Caco-2 (cell line): ENCODE measurements around the gene ATP7B. TPM values are rescaled to one million over a fixed set of nuclear protein-coding genes. Genes with fewer than 3 reads are reported as not detected.
A peak's percentile ranks its signal among the peaks of the same experiment; 100 is the strongest.
"Not testable (repeated sequence)": the region's sequence is repeated elsewhere in the genome, so short reads cannot be mapped to it uniquely, and the experiment has no call there.

Experiments used
- BruUV-seq: library from RNA; stranded (reverse); fragments of 400-500 nt; replicated peaks from 2 replicates; lab custom pipeline; 2021; lab: Mats Ljungman, UMichigan
- CTCF ChIA-PET: fragments of 300-600 bp; sonication (Branson Sonifier 250); formaldehyde crosslinking; loops from one replicate; lab custom pipeline; 2022; ENCODE audit warnings: antibody characterized with exemption; lab: Charles Lee
- POLR2A ChIA-PET: fragments of 300-600 bp; sonication (Branson Sonifier 250); formaldehyde crosslinking; loops from one replicate; lab custom pipeline; 2022; ENCODE audit warnings: antibody characterized with exemption; lab: Charles Lee
- DNase-seq, 2 experiments: peaks; one replicate each; pipeline versions ENCODE4 v3.0.0 to v3.0.0-alpha.2; 2020 to 2022
- H3K27me3 ChIP-seq: replicated peaks from 2 replicates; pipeline ENCODE4 v1.6.0; 2011; ENCODE audit warnings: low read length; ENCODE audit not compliant: control insufficient read depth, insufficient read depth
- H3K36me3 ChIP-seq: 2 replicates; pipeline ENCODE4 v1.5.1; 2011; ENCODE audit warnings: low read length; ENCODE audit not compliant: control insufficient read depth, insufficient read depth
- H3K4me1 ChIP-seq: fragments of 250-450 bp; sonication (Bioruptor Pico); 2 replicates; pipeline ENCODE4 v1.5.1; 2020; ENCODE audit warnings: mild to moderate bottlenecking
- H3K4me3 ChIP-seq: 2 replicates; pipeline ENCODE4 v1.5.1; 2011; ENCODE audit warnings: low read depth, mild to moderate bottlenecking, control low read depth, low read length
- H3K9me3 ChIP-seq: fragments of 250-450 bp; sonication (Bioruptor Pico); 2 replicates; pipeline ENCODE4 v1.5.1; 2020; ENCODE audit warnings: mild to moderate bottlenecking, moderate library complexity
- H3K27ac Mint-ChIP-seq: one replicate; pipeline ENCODE4 v1.8.0; 2022; ENCODE audit warnings: mixed read lengths; ENCODE audit not compliant: unreplicated experiment
- H3K27me3 Mint-ChIP-seq: one replicate; pipeline ENCODE4 v1.8.0; 2022; ENCODE audit warnings: mixed read lengths; ENCODE audit not compliant: insufficient read depth, unreplicated experiment
- H3K36me3 Mint-ChIP-seq: one replicate; pipeline ENCODE4 v1.8.0; 2022; ENCODE audit warnings: mild to moderate bottlenecking, mixed read lengths; ENCODE audit not compliant: insufficient read depth, unreplicated experiment
- H3K4me1 Mint-ChIP-seq: one replicate; pipeline ENCODE4 v1.8.0; 2022; ENCODE audit warnings: low read depth, mixed read lengths; ENCODE audit not compliant: unreplicated experiment
- H3K4me3 Mint-ChIP-seq: one replicate; pipeline ENCODE4 v1.8.0; 2022; ENCODE audit warnings: mild to moderate bottlenecking, moderate library complexity, mixed read lengths; ENCODE audit not compliant: unreplicated experiment
- H3K9me3 Mint-ChIP-seq: one replicate; pipeline ENCODE4 v1.8.0; 2022; ENCODE audit warnings: mixed read lengths; ENCODE audit not compliant: unreplicated experiment
- intact Hi-C: fragments of 100-400 bp; cut with micrococcal nuclease; formaldehyde crosslinking; loops from one replicate; pipeline ENCODE4 v1.10.0; 2022; ENCODE audit not compliant: unreplicated experiment
- total RNA-seq: library from RNA; stranded (reverse); gene quantifications from 2 replicates; pipeline ENCODE4 v1.2.3, GENCODE V29; 2022
- TF ChIP-seq, protein P1 (sequence below), 2 experiments: fragments of 200-600 bp in 1 of 2; IDR thresholded peaks; 1 replicate in 1 of 2; 2 replicates in 1 of 2; pipeline versions ENCODE4 v1.5.1 to v1.8.0; 2011 to 2022; ENCODE audit warnings: antibody characterized with exemption in 1 of 2, control low read depth in 1 of 2, inconsistent platforms in 1 of 2, low read depth in 1 of 2, low read length in 1 of 2, mild to moderate bottlenecking in 1 of 2, moderate library complexity in 1 of 2; ENCODE audit not compliant: insufficient read depth in 1 of 2, severe bottlenecking in 1 of 2, unreplicated experiment in 1 of 2

ATP7B gene
- total RNA-seq, 1 experiment from 2014 or later: 50.7 TPM

DNA sequence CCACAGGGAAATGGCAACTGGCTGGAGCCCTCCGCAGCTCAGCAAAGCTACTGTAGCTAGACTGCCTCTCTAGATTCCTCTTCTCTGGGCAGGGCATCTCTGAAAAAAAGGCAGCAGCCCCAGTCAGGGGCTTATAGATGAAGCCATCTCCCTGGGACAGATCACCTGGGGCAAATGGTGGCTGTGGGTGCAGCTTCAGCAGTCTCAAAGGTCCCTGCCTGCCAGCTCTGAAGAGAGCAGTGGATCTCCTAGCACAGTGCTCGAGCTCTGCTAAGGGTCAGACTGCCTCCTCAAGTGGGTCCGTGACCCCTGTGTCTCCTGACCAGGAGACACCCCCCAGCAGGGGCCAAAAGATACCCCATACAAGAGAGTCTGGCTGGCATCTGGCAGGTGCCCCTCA is 28.0 kb downstream of the ATP7B start:
- H3K36me3 ChIP-seq, intact Hi-C loops, H3K27me3 Mint-ChIP-seq, BruUV-seq, H3K4me3 ChIP-seq, H3K27ac Mint-ChIP-seq, CTCF ChIA-PET, H3K27me3 ChIP-seq, H3K4me3 Mint-ChIP-seq, DNase-seq, POLR2A ChIA-PET: not testable (repeated sequence)
- Mint-ChIP-seq H3K9me3 (peaks cover 29% of the 10 kb centered on the region), H3K4me1 (peaks cover 28% of the 10 kb centered on the region), H3K36me3 (peaks cover 13% of the 10 kb centered on the region)
- Histone ChIP-seq H3K4me1 (peaks cover 43% of the 10 kb centered on the region), H3K9me3 (peaks cover 14% of the 10 kb centered on the region; the same call in 1 of the 2 replicates)

DNA sequence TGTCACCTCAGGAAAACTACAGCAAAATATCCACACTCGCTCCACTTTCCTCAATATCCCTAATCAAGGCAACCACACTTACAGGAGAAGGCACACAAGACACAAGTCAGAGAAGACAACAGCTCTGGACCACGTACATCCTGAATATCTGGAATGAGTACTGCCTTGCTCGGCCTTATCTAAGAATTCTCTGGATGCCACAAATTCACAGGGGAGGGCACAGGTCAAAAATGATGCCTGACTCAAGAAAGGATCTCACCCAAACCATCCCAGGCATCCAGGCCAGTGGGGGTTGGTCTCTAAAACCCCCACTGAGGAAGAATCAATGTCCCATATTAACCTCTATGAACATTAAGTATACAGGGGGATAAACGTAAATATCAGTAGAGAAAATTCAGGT is 29.9 kb downstream of the ATP7B start:
- Mint-ChIP-seq H3K4me1 (peaks cover 36% of the 10 kb centered on the region), H3K4me3 (peak overlapping the region; percentile 84), H3K36me3 (peaks cover 13% of the 10 kb centered on the region), H3K9me3 (peaks cover 21% of the 10 kb centered on the region), H3K27me3 (no peaks in the 10 kb centered on the region), H3K27ac (peak overlapping the region; percentile 68)
- peak; percentile 72 to 84 for DNase-seq
- Histone ChIP-seq H3K9me3 (peaks cover 14% of the 10 kb centered on the region; the same call in 1 of the 2 replicates), H3K27me3 (no peaks in the 10 kb centered on the region), H3K36me3 (no peaks in the 10 kb centered on the region; the same call in 1 of the 2 replicates), H3K4me1 (peaks cover 44% of the 10 kb centered on the region), H3K4me3 (no peak overlapping the region)
- BruUV-seq: no TSS peak
- ChIA-PET CTCF (interaction anchor here (1.2 to 1.5 kb wide), 2 partner anchors 17 to 46 kb away, joined by 3 read pairs; no protein-coding TSS in a partner anchor), POLR2A (no interaction called here)
- TF ChIP-seq, protein P1, sequence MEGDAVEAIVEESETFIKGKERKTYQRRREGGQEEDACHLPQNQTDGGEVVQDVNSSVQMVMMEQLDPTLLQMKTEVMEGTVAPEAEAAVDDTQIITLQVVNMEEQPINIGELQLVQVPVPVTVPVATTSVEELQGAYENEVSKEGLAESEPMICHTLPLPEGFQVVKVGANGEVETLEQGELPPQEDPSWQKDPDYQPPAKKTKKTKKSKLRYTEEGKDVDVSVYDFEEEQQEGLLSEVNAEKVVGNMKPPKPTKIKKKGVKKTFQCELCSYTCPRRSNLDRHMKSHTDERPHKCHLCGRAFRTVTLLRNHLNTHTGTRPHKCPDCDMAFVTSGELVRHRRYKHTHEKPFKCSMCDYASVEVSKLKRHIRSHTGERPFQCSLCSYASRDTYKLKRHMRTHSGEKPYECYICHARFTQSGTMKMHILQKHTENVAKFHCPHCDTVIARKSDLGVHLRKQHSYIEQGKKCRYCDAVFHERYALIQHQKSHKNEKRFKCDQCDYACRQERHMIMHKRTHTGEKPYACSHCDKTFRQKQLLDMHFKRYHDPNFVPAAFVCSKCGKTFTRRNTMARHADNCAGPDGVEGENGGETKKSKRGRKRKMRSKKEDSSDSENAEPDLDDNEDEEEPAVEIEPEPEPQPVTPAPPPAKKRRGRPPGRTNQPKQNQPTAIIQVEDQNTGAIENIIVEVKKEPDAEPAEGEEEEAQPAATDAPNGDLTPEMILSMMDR (IDR thresholded peaks at IDR 0.05; ENCODE audit: insufficient read depth in 1 of 2, low read depth in 1 of 2, low read length in 1 of 2, severe bottlenecking in 1 of 2, unreplicated experiment in 1 of 2): no peak
- intact Hi-C loops: loop anchor here (1.0 kb wide), 1 partner anchor 17 kb away; no protein-coding TSS in a partner anchor

DNA sequence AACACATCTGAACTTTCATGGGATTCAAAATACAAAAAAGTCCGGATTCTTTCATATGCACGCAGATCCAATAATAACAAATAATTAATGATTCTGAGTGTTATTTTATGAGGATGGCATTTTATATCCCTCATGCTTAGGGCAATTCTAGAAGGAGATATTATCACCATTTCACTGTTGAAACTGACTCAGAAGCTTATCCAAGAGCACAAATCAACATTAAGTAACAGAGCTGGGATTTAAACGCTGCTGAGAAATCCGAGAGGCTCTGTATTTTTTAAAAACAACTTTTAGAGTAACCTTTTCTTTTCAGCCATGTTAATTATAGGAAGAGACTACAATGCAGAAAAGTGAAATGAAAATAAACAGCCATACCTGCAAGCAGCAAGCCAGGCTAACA is 30.3 kb downstream of the ATP7B start:
- intact Hi-C loops: loop anchor here (1.0 kb wide), 1 partner anchor 17 kb away; no protein-coding TSS in a partner anchor
- Mint-ChIP-seq H3K4me3 (peak overlapping the region; percentile 84), H3K27me3 (no peaks in the 10 kb centered on the region), H3K4me1 (peaks cover 36% of the 10 kb centered on the region), H3K27ac (peak overlapping the region; percentile 68), H3K9me3 (peaks cover 18% of the 10 kb centered on the region), H3K36me3 (peaks cover 13% of the 10 kb centered on the region)
- H3K4me3 ChIP-seq: no peak overlapping the region
- no peak for DNase-seq
- TF ChIP-seq, protein P1 (IDR thresholded peaks at IDR 0.05; ENCODE audit: insufficient read depth in 1 of 2, low read depth in 1 of 2, low read length in 1 of 2, severe bottlenecking in 1 of 2, unreplicated experiment in 1 of 2): no peak
- peaks cover 14% of the 10 kb centered on the region; the same call in 1 of the 2 replicates for H3K9me3 ChIP-seq
- H3K27me3 ChIP-seq: no peaks in the 10 kb centered on the region
- no peaks in the 10 kb centered on the region; the same call in 1 of the 2 replicates for H3K36me3 ChIP-seq
- CTCF ChIA-PET: interaction anchor here (1.2 to 1.5 kb wide), 2 partner anchors 17 to 45 kb away, joined by 3 read pairs; no protein-coding TSS in a partner anchor
- TSS peak; percentile 72 for BruUV-seq
- POLR2A ChIA-PET: no interaction called here
- peaks cover 44% of the 10 kb centered on the region for H3K4me1 ChIP-seq
